ENCODE data around the gene PRKD1. TPM values are rescaled to one million over a fixed set of nuclear protein-coding genes. Genes with fewer than 3 reads are reported as not detected.

The PRKD1 gene
- 0.22 and 0.41 TPM in 2 replicates for total RNA-seq (2016; rRNA removed; fragmentation: Illumina TruSeq; extraction: Trizol)
- 0.18 and 0.61 TPM in 2 replicates for total RNA-seq (2016; cell fraction: cytosol; rRNA removed; fragmentation: Illumina TruSeq; extraction: Trizol; ENCODE audit: low read depth)
- total RNA-seq (2016; cell fraction: insoluble cytoplasmic fraction; rRNA removed; fragmentation: Illumina TruSeq; extraction: Trizol), result 0.22 and 0.34 TPM in 2 replicates
- 0.10 and 0.25 TPM in 2 replicates for total RNA-seq (2016; cell fraction: membrane; rRNA removed; fragmentation: Illumina TruSeq; extraction: Trizol)
- 0.50 and 0.65 TPM in 2 replicates for total RNA-seq (2016; cell fraction: nucleus; rRNA removed; fragmentation: Illumina TruSeq; extraction: Trizol)
- 1.3 TPM in 2 replicates for polyA plus RNA-seq (2011; rRNA removed)
- 0.66 and 0.73 TPM in 2 replicates for polyA plus RNA-seq (2011; cell fraction: cytosol; rRNA removed)
- 1.9 and 2.5 TPM in 2 replicates for polyA plus RNA-seq (2011; cell fraction: nucleus; rRNA removed)
- 0.72 and 0.75 TPM in 2 replicates for polyA plus RNA-seq (2012)
- 0.09 and 0.10 TPM in 2 replicates for polyA plus RNA-seq (2016; cell fraction: cytosol; fragmentation: Illumina TruSeq; extraction: Trizol; ENCODE audit: low read depth)
- 0.32 and 0.38 TPM in 2 replicates for polyA plus RNA-seq (2016; cell fraction: insoluble cytoplasmic fraction; fragmentation: Illumina TruSeq; extraction: Trizol; ENCODE audit: low read depth)
- 0.10 TPM in 1 of 2 replicates, not detected in the other for polyA plus RNA-seq (2016; cell fraction: membrane; fragmentation: Illumina TruSeq; extraction: Trizol; ENCODE audit: low read depth)
- 0.43 and 1.0 TPM in 2 replicates for polyA plus RNA-seq (2016; cell fraction: nucleus; fragmentation: Illumina TruSeq; extraction: Trizol; ENCODE audit: insufficient read depth, low read depth)
- polyA minus RNA-seq (2011; rRNA and poly(A)+ RNA removed; ENCODE audit: low replicate concordance), result 4.2 TPM in 1 of 2 replicates, not detected in the other
- 1.7 and 2.5 TPM in 2 replicates for polyA minus RNA-seq (2011; cell fraction: cytosol; rRNA and poly(A)+ RNA removed)
- polyA minus RNA-seq (2011; cell fraction: nucleus; rRNA and poly(A)+ RNA removed), result 7.3 and 8.1 TPM in 2 replicates
- Bru-seq, nascent RNA, result percentile 32 among the genes with signal in this experiment
- BruChase-seq, experiment 1, labeled RNA remaining after a 6-hour chase, result percentile 31 among the genes with signal in this experiment
- BruChase-seq, experiment 2, labeled RNA remaining after a 2-hour chase, result percentile 34 among the genes with signal in this experiment
- long read RNA-seq, experiment 1, result 0 reads
- long read RNA-seq, experiment 2, partial matches to known transcripts, result 0 of 2 reads
- long read RNA-seq, experiment 2, other reads (novel, unspliced or antisense), result 2 of 2 reads

- peak within 1 kb of the TSS; percentile 3; the same call in 1 of the 2 replicates for H3K9ac ChIP-seq (ENCODE audit: insufficient read depth, low read depth, low read length)
- H3K4me1 ChIP-seq (ENCODE audit: insufficient read depth, low read length), result peaks cover 10% of the 10 kb centered on the region
- 3% methylated on average over 59 of the region's 91 CpGs for WGBS (ENCODE audit: low lambda C conversion rate)
- H4K20me1 ChIP-seq (ENCODE audit: insufficient read depth, low read length), result no peaks in the 10 kb centered on the region
- H3K79me2 ChIP-seq (ENCODE audit: insufficient read depth, low read length), result no peaks in the 10 kb centered on the region
- no peaks in the 10 kb centered on the region for H3K36me3 ChIP-seq (replicated peaks in 1 of 2; ENCODE audit: control insufficient read depth in 1 of 2, insufficient read depth in 2 of 2, low read length in 2 of 2)
- DNase-seq (ENCODE audit: low spot score) (peak; percentile 28), FAIRE-seq (no peak), ATAC-seq (peak; percentile 87)
- ChIA-PET CTCF (ENCODE audit: low intra/inter-chr PET ratio, low total read pairs) (no interaction called here), POLR2A (no interaction called here)
- in situ Hi-C loops (cut with HindIII; ENCODE audit: extremely low pct_ligation_motif_present, low pct_unique_long_range_greater_than_20kb), result no loop called here
- no TSS peak for BruUV-seq (replicated peaks)
- H3K27me3 ChIP-seq (ENCODE audit: control insufficient read depth in 1 of 2, insufficient read depth in 2 of 2, low read length in 2 of 2), result peaks cover 0 to 30% of the 10 kb centered on the region in 2 experiments; a peak in 4 of 5 replicates
- intact Hi-C loops (cut with micrococcal nuclease; ENCODE audit: unreplicated experiment), result loop anchor here (5.0 kb wide), 1 partner anchor 1175 kb away; no protein-coding TSS in a partner anchor
- H3K4me3 ChIP-seq (replicated peaks in 1 of 3; ENCODE audit: insufficient read depth in 1 of 3, low read depth in 2 of 3, low read length in 3 of 3), result peak within 1 kb of the TSS; percentile 68 to 80 (median 75)
- H3K27ac ChIP-seq (ENCODE audit: extremely low read length, insufficient read depth, low read length), result no peak within 1 kb of the TSS
- H2AFZ ChIP-seq (ENCODE audit: low read length), result no peak within 1 kb of the TSS
- H3K4me2 ChIP-seq (ENCODE audit: low read depth, low read length), result peak within 1 kb of the TSS; percentile 91
- no peaks in the 10 kb centered on the region for H3K9me3 ChIP-seq (ENCODE audit: low read length)
- TF ChIP-seq ZNF564 (CRISPR knock-in tag; IDR thresholded peaks at IDR 0.05) (peak; percentile 67; the same call in 1 of the 2 replicates), SP4 (CRISPR knock-in tag; IDR thresholded peaks at IDR 0.05) (peak; percentile 62), CCDC6 (CRISPR knock-in tag; IDR thresholded peaks at IDR 0.05) (peak; percentile 13; the same call in 1 of the 2 replicates), PHF21A (CRISPR knock-in tag; IDR thresholded peaks at IDR 0.05) (peak; percentile 18; the same call in 1 of the 2 replicates), ZNF552 (CRISPR knock-in tag; IDR thresholded peaks at IDR 0.05; ENCODE audit: borderline replicate concordance) (0 out of 2 replicates have a peak, but pooled peaks have one; percentile 54), ZSCAN22 (CRISPR knock-in tag; IDR thresholded peaks at IDR 0.05) (no peak)
- TF ChIP-seq, protein P1, sequence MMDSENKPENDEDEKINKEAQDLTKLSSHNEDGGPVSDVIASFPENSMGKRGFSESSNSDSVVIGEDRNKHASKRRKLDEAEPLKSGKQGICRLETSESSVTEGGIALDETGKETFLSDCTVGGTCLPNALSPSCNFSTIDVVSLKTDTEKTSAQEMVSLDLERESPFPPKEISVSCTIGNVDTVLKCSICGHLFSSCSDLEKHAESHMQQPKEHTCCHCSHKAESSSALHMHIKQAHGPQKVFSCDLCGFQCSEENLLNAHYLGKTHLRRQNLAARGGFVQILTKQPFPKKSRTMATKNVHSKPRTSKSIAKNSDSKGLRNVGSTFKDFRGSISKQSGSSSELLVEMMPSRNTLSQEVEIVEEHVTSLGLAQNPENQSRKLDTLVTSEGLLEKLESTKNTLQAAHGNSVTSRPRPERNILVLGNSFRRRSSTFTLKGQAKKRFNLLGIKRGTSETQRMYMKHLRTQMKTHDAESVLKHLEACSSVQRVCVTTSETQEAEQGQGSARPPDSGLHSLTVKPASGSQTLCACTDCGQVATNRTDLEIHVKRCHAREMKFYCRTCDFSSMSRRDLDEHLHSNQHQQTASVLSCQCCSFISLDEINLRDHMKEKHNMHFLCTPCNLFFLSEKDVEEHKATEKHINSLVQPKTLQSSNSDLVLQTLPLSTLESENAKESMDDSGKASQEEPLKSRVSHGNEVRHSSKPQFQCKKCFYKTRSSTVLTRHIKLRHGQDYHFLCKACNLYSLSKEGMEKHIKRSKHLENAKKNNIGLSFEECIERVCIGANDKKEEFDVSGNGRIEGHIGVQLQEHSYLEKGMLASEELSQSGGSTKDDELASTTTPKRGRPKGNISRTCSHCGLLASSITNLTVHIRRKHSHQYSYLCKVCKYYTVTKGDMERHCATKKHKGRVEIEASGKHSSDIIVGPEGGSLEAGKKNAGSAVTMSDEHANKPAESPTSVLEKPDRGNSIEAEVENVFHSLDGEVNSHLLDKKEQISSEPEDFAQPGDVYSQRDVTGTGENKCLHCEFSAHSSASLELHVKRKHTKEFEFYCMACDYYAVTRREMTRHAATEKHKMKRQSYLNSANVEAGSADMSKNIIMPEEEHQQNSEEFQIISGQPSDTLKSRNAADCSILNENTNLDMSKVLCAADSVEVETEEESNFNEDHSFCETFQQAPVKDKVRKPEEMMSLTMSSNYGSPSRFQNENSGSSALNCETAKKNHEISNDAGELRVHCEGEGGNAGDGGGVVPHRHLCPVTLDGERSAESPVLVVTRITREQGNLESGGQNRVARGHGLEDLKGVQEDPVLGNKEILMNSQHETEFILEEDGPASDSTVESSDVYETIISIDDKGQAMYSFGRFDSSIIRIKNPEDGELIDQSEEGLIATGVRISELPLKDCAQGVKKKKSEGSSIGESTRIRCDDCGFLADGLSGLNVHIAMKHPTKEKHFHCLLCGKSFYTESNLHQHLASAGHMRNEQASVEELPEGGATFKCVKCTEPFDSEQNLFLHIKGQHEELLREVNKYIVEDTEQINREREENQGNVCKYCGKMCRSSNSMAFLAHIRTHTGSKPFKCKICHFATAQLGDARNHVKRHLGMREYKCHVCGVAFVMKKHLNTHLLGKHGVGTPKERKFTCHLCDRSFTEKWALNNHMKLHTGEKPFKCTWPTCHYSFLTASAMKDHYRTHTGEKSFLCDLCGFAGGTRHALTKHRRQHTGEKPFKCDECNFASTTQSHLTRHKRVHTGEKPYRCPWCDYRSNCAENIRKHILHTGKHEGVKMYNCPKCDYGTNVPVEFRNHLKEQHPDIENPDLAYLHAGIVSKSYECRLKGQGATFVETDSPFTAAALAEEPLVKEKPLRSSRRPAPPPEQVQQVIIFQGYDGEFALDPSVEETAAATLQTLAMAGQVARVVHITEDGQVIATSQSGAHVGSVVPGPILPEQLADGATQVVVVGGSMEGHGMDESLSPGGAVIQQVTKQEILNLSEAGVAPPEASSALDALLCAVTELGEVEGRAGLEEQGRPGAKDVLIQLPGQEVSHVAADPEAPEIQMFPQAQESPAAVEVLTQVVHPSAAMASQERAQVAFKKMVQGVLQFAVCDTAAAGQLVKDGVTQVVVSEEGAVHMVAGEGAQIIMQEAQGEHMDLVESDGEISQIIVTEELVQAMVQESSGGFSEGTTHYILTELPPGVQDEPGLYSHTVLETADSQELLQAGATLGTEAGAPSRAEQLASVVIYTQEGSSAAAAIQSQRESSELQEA (CRISPR knock-in tag; IDR thresholded peaks at IDR 0.05; ENCODE audit: not compliant biosample characterization), result peak; percentile 36
- TF ChIP-seq, protein P2, sequence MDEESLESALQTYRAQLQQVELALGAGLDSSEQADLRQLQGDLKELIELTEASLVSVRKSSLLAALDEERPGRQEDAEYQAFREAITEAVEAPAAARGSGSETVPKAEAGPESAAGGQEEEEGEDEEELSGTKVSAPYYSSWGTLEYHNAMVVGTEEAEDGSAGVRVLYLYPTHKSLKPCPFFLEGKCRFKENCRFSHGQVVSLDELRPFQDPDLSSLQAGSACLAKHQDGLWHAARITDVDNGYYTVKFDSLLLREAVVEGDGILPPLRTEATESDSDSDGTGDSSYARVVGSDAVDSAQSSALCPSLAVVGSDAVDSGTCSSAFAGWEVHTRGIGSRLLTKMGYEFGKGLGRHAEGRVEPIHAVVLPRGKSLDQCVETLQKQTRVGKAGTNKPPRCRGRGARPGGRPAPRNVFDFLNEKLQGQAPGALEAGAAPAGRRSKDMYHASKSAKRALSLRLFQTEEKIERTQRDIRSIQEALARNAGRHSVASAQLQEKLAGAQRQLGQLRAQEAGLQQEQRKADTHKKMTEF (CRISPR knock-in tag; IDR thresholded peaks at IDR 0.05), result peak; percentile 15; the same call in 1 of the 2 replicates
Measured at GRCh38 chr14:29927376-29928116, at the start of gene PRKD1. PRKD1 (minus strand) TSS chr14:29927847.

Data from HepG2 (cell line).